NCI-H345 treated with DMSO at 0.1 percent for 48 hours (cell line): Measurements from ENCODE around the gene PLEKHJ1.
"Not testable (repeated sequence)": the region's sequence is repeated elsewhere in the genome, so short reads cannot be mapped to it uniquely, and the experiment has no call there.

Source experiments
- DNase-seq: peaks from one replicate; lab custom pipeline; 2025; ENCODE audit not compliant: unreplicated experiment; lab: John Stamatoyannopoulos, UW

The PLEKHJ1 gene

GRCh38 chr19:2236314-2237050 lies at the start of gene PLEKHJ1, which contains the start of gene SF3A2:
TSS of gene PLEKHJ1 (minus strand) at chr19:2236329. CDS start at chr19:2236248, 81 bp downstream.
TSS of gene SF3A2 (plus strand) at chr19:2236824. CDS start at chr19:2243419, 6,595 bp downstream.
- DNase-seq, result peak; percentile 95

GRCh38 chr19:2283835-2284507 lies 47.8 kb upstream of the PLEKHJ1 start:
- no peak for DNase-seq

GRCh38 chr19:2282862-2283237 lies 46.7 kb upstream of the PLEKHJ1 start:
- no peak for DNase-seq

GRCh38 chr19:2282062-2282861 lies 46.1 kb upstream of the PLEKHJ1 start, which contains the start of gene PEAK3:
TSS of gene PEAK3 (minus strand) at chr19:2282175. CDS start at chr19:2280931, 1,244 bp downstream.
- DNase-seq, result no peak

- DNase-seq, result not testable (repeated sequence)
Observed at GRCh38 chr19:2281265-2282061, 45.3 kb upstream of the PLEKHJ1 start.

GRCh38 chr19:2280633-2281264 lies 44.6 kb upstream of the PLEKHJ1 start:
- DNase-seq, result no peak

GRCh38 chr19:2278459-2279158 lies 42.5 kb upstream of the PLEKHJ1 start:
- no peak for DNase-seq

- DNase-seq, result no peak
Observed at GRCh38 chr19:2277138-2277537, 41.0 kb upstream of the PLEKHJ1 start.

- DNase-seq, result no peak
Observed at GRCh38 chr19:2276429-2276986, 40.4 kb upstream of the PLEKHJ1 start.

- DNase-seq, result no peak
Observed at GRCh38 chr19:2275588-2276428, 39.7 kb upstream of the PLEKHJ1 start.

- peak; percentile 17 for DNase-seq
Observed at GRCh38 chr19:2274931-2275535, 38.9 kb upstream of the PLEKHJ1 start.

GRCh38 chr19:2274185-2274711 lies 38.1 kb upstream of the PLEKHJ1 start:
- no peak for DNase-seq

- peak; percentile 46 for DNase-seq
Observed at GRCh38 chr19:2273356-2274184, 37.4 kb upstream of the PLEKHJ1 start.

GRCh38 chr19:2271234-2272103 lies 35.3 kb upstream of the PLEKHJ1 start:
- no peak for DNase-seq

GRCh38 chr19:2270423-2271233 lies 34.5 kb upstream of the PLEKHJ1 start:
- DNase-seq, result no peak
